A673 (cell line): ENCODE data around the gene MTNR1A. TPM values are rescaled to one million over a fixed set of nuclear protein-coding genes. Genes with fewer than 3 reads are reported as not detected.

Source experiments
- BruUV-seq: library from RNA; stranded (reverse); fragments of 400-500 nt; replicated peaks from 2 replicates; lab custom pipeline; 2021; lab: Mats Ljungman, UMichigan
- CTCF ChIA-PET: fragments of 300-600 bp; sonication (Branson Sonifier 250); formaldehyde crosslinking; loops from one replicate; lab custom pipeline; 2022; ENCODE audit warnings: antibody characterized with exemption; lab: Charles Lee
- POLR2A ChIA-PET: fragments of 300-600 bp; sonication (Branson Sonifier 250); formaldehyde crosslinking; loops from one replicate; lab custom pipeline; 2022; ENCODE audit warnings: antibody characterized with exemption; ENCODE audit not compliant: low non-redundant PET; lab: Charles Lee
- DNase-seq: peaks from one replicate; pipeline ENCODE4 v3.0.0-alpha.2; 2015; ENCODE audit warnings: low spot score
- H3K27ac ChIP-seq: fragments of 200-600 bp; sonication (generic); 2 replicates; pipeline ENCODE4 v1.5.1; 2016; ENCODE audit warnings: mixed run types, low read depth, mild to moderate bottlenecking, mixed read lengths, antibody characterized with exemption, low read length; ENCODE audit not compliant: poor library complexity, severe bottlenecking
- H3K27me3 ChIP-seq: fragments of 200-600 bp; sonication (generic); replicated peaks from 2 replicates; pipeline ENCODE4 v1.6.1; 2017; ENCODE audit warnings: mixed run types, low read depth, mild to moderate bottlenecking, mixed read lengths, antibody characterized with exemption, low read length; ENCODE audit not compliant: insufficient read depth, poor library complexity
- H3K36me3 ChIP-seq: fragments of 200-600 bp; sonication (generic); 2 replicates; pipeline ENCODE4 v1.6.1; 2016; ENCODE audit warnings: mixed run types, mild to moderate bottlenecking, mixed read lengths, antibody characterized with exemption, low read length; ENCODE audit not compliant: insufficient read depth, poor library complexity, severe bottlenecking
- H3K4me1 ChIP-seq: fragments of 200-600 bp; sonication (generic); 2 replicates; pipeline ENCODE4 v1.6.1; 2017; ENCODE audit warnings: mixed run types, mild to moderate bottlenecking, mixed read lengths, antibody characterized with exemption, low read length; ENCODE audit not compliant: insufficient read depth, poor library complexity, severe bottlenecking
- H3K4me3 ChIP-seq: fragments of 200-600 bp; sonication (generic); 2 replicates; pipeline ENCODE4 v1.5.1; 2016; ENCODE audit warnings: low read depth, mixed run types, mild to moderate bottlenecking, mixed read lengths, low read length; ENCODE audit not compliant: poor library complexity, severe bottlenecking
- H3K9me3 ChIP-seq: fragments of 200-600 bp; sonication (generic); 2 replicates; pipeline ENCODE4 v1.6.1; 2016; ENCODE audit warnings: mixed run types, low read depth, mild to moderate bottlenecking, mixed read lengths, antibody characterized with exemption, low read length; ENCODE audit not compliant: poor library complexity, severe bottlenecking
- EZH2 ChIP-seq: fragments of 200-600 bp; sonication (generic); IDR thresholded peaks from 2 replicates; pipeline ENCODE4 v1.6.1; 2017; ENCODE audit warnings: borderline replicate concordance, low read depth, mild to moderate bottlenecking, mixed read lengths, antibody characterized with exemption, low read length; ENCODE audit not compliant: poor library complexity, severe bottlenecking
- intact Hi-C: fragments of 100-400 bp; cut with micrococcal nuclease; formaldehyde crosslinking; loops from one replicate; pipeline ENCODE4 v1.10.0; 2022; ENCODE audit not compliant: unreplicated experiment
- total RNA-seq: library from RNA; stranded (reverse); gene quantifications from 2 replicates; pipeline ENCODE4 v1.2.3, GENCODE V29; 2021
- TF ChIP-seq, protein P1 (sequence below): fragments of 300-800, 200-600 bp; sonication (generic); conservative IDR thresholded peaks from 2 replicates; pipeline ENCODE4 v1.5.1; 2017; ENCODE audit warnings: low read depth, mild to moderate bottlenecking, antibody characterized with exemption, low read length, moderate library complexity, mixed read lengths

Gene MTNR1A
- total RNA-seq, 1 experiment from 2014 or later: 1.2 TPM

DNA sequence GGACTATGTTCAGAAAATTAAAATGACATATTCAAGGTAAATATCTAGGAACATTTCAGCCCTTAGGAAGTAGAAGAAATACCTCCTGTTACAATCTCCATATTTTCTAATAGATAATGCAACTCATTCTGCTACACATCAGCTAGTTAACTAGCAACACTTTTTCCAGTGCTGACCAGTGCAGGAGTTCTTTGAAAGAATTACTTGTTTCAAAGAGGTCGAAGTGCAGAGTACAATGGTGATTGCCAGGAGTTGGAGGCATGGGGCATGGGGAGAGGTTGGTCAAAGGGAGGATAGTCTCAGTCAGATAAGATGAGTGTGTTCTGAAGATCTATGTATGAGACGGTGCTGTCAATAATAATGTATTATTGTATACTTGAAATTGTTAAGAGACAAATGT, 53.1 kb downstream of the MTNR1A start:
- DNase-seq: no peak
- ChIA-PET CTCF (no interaction called here), POLR2A (no interaction called here)
- no TSS peak for BruUV-seq
- no peak overlapping the region for H3K4me3 ChIP-seq
- no peak overlapping the region for H3K27ac ChIP-seq
- peaks cover 7% of the 10 kb centered on the region for H3K4me1 ChIP-seq
- H3K9me3 ChIP-seq: peaks cover 2% of the 10 kb centered on the region
- H3K27me3 ChIP-seq: no peaks in the 10 kb centered on the region
- H3K36me3 ChIP-seq: no peaks in the 10 kb centered on the region
- TF ChIP-seq, protein P1, sequence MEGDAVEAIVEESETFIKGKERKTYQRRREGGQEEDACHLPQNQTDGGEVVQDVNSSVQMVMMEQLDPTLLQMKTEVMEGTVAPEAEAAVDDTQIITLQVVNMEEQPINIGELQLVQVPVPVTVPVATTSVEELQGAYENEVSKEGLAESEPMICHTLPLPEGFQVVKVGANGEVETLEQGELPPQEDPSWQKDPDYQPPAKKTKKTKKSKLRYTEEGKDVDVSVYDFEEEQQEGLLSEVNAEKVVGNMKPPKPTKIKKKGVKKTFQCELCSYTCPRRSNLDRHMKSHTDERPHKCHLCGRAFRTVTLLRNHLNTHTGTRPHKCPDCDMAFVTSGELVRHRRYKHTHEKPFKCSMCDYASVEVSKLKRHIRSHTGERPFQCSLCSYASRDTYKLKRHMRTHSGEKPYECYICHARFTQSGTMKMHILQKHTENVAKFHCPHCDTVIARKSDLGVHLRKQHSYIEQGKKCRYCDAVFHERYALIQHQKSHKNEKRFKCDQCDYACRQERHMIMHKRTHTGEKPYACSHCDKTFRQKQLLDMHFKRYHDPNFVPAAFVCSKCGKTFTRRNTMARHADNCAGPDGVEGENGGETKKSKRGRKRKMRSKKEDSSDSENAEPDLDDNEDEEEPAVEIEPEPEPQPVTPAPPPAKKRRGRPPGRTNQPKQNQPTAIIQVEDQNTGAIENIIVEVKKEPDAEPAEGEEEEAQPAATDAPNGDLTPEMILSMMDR: no peak
- TF ChIP-seq EZH2: no peak
- intact Hi-C loops: no loop called here

DNA sequence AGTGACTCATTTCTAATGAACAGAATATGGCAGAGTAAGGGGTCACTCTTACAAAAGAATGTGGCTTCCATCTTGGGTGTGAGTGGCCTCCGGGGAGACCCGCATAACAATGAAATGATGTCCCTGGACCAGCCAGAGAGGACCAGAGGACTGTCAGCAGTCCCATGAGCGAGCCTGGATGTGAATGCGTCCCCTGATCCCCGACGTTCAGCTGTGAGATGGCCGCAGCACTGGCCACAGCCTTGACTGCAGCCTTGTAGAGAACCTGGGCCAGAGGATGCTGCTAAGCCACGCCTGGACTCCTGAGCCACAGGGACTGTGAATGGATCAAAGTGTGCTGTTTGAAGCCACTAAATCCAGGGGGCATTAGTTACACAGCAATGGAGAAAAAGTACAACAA, 53.8 kb downstream of the MTNR1A start:
- intact Hi-C loops: no loop called here
- peaks cover 5% of the 10 kb centered on the region for H3K9me3 ChIP-seq
- H3K4me1 ChIP-seq: peaks cover 7% of the 10 kb centered on the region
- H3K27me3 ChIP-seq: no peaks in the 10 kb centered on the region
- peak overlapping the region; percentile 81 for H3K27ac ChIP-seq
- TF ChIP-seq, protein P1: no peak
- no peak for TF ChIP-seq EZH2
- DNase-seq: no peak
- peak overlapping the region; percentile 50 for H3K4me3 ChIP-seq
- POLR2A ChIA-PET: no interaction called here
- H3K36me3 ChIP-seq: no peaks in the 10 kb centered on the region
- CTCF ChIA-PET: no interaction called here
- no TSS peak for BruUV-seq

DNA sequence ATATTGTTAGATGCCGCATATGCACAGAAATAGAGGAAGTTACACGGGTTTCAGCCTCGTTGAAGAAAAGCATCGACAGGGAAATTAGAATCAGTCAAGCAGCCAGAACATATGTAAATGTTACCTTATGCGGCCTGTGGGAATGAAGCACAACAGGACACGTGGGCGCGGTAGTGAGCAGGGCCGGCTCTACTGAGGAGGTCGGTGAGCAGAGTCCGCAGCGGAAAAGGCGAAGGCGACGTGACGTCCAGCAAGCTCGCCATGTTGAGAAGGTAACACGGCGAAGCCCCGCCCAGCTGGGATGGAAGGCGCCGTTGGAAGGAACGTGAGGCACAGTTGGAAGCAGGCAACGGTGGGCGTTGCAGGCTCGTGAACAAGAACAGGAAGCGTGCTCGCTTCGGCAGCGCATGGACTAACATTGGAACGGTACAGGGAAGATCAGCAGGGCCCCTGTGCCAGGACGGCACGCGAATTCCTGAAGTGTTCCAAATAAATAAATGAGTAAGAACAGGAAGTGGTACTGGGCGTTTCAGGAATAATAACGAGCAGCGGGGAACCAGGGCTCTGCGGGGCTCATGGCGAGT, 54.6 kb downstream of the MTNR1A start:
- peak overlapping the region; percentile 50 for H3K4me3 ChIP-seq
- H3K9me3 ChIP-seq: peaks cover 7% of the 10 kb centered on the region
- ChIA-PET CTCF (no interaction called here), POLR2A (no interaction called here)
- no TSS peak for BruUV-seq
- no peaks in the 10 kb centered on the region for H3K27me3 ChIP-seq
- TF ChIP-seq, protein P1: 0 out of 2 replicates have a peak, but pooled peaks have one; percentile 19
- TF ChIP-seq EZH2: no peak
- peak overlapping the region; percentile 81 for H3K27ac ChIP-seq
- intact Hi-C loops: no loop called here
- H3K36me3 ChIP-seq: peaks cover 2% of the 10 kb centered on the region
- peak; percentile 94 for DNase-seq
- H3K4me1 ChIP-seq: peaks cover 7% of the 10 kb centered on the region
